Esophagus muscularis mucosa (tissue), 4 donors: ENCODE data around the gene SLC24A4. TPM values are rescaled to one million over a fixed set of nuclear protein-coding genes. Genes with fewer than 3 reads are reported as not detected.
A peak's percentile ranks its signal among the peaks of the same experiment; 100 is the strongest.

Experiments used
- DNase-seq: peaks from one replicate; pipeline ENCODE4 v3.0.0-alpha.2; 2017; ENCODE audit errors: extremely low spot score
- H3K27ac ChIP-seq, 4 donors: fragments of 200-600 bp; sonication (generic); replicated peaks in 1 of 4; 1 replicate in 3 of 4; 2 replicates in 1 of 4; pipeline ENCODE4 v1.5.1; 2016 to 2019; ENCODE audit warnings: mild to moderate bottlenecking in 1 of 4
- H3K27me3 ChIP-seq, 4 donors: fragments of 200-600 bp; sonication (generic); one replicate each; pipeline versions ENCODE4 v1.5.1 to v1.6.0; 2016 to 2019
- H3K36me3 ChIP-seq, 4 donors: fragments of 200-600 bp; sonication (generic); one replicate each; pipeline ENCODE4 v1.5.1; 2016 to 2019
- H3K4me1 ChIP-seq, 4 donors: fragments of 200-600 bp; sonication (generic); one replicate each; pipeline ENCODE4 v1.5.1; 2016 to 2019
- H3K4me3 ChIP-seq, 4 donors: fragments of 200-600 bp; sonication (generic); 1 replicate in 2 of 4; 2 replicates in 2 of 4; pipeline ENCODE4 v1.5.1; 2016 to 2019; ENCODE audit warnings: mild to moderate bottlenecking in 4 of 4, moderate library complexity in 1 of 4
- H3K9me3 ChIP-seq, 4 donors: fragments of 200-600 bp; sonication (generic); 1 replicate in 3 of 4; 2 replicates in 1 of 4; pipeline ENCODE4 v1.5.1; 2016 to 2019
- CTCF ChIP-seq, 3 experiments: fragments of 200-600 bp in 2 of 3; fragments of 450-650 bp in 1 of 3; sonication (generic) in 2 of 3; IDR thresholded peaks; one replicate each; pipeline ENCODE4 v1.5.1; 2017 to 2019; ENCODE audit warnings: antibody characterized with exemption in 3 of 3, mild to moderate bottlenecking in 2 of 3, moderate library complexity in 1 of 3
- EP300 ChIP-seq: sonication (generic); formaldehyde crosslinking; IDR thresholded peaks from one replicate; pipeline ENCODE4 v1.6.1; 2017; ENCODE audit warnings: antibody characterized with exemption
- POLR2A ChIP-seq: fragments of 450-650 bp; IDR thresholded peaks from one replicate; pipeline ENCODE4 v1.6.1; 2017; ENCODE audit warnings: antibody characterized with exemption, moderate library complexity, mild to moderate bottlenecking, low read depth
- POLR2AphosphoS5 ChIP-seq, 2 donors: sonication (generic); formaldehyde crosslinking; IDR thresholded peaks; one replicate each; pipeline ENCODE4 v1.6.1; 2017; ENCODE audit warnings: antibody characterized with exemption in 2 of 2
- WGBS: methylation state at CpG from one replicate; pipeline ENCODE4 v1.1.5; 2018; 5-methylcytosine and 5-hydroxymethylcytosine counted together
- intact Hi-C: fragments of 100-400 bp; cut with DNase I; formaldehyde crosslinking; loops from one replicate; pipeline ENCODE4 v1.15.1; 2023
- total RNA-seq, 4 donors: library from RNA; depleted of rRNA; stranded (reverse); fragments of >200 nt; gene quantifications; one replicate each; pipeline versions ENCODE4 v1.1.0 to v1.2.1, GENCODE V29; 2016

SLC24A4 gene
- total RNA-seq, 4 donors from 2014 or later: 1.7 to 2.9 (median 2.1) TPM

GRCh38 chr14:92542766-92543554 lies 220.0 kb downstream of the SLC24A4 start:
- H3K36me3 ChIP-seq: no peaks in the 10 kb centered on the region
- H3K9me3 ChIP-seq: no peaks in the 10 kb centered on the region
- 80% methylated on average over 8 of the region's 8 CpGs for WGBS
- DNase-seq: no peak
- no peaks in the 10 kb centered on the region for H3K27me3 ChIP-seq
- TF ChIP-seq POLR2AphosphoS5 (IDR thresholded peaks at IDR 0.05) (no peak), POLR2A (no peak), EP300 (no peak), CTCF (IDR thresholded peaks at IDR 0.05) (no peak)
- no peak overlapping the region for H3K4me3 ChIP-seq
- intact Hi-C loops: loop anchor here (5.0 kb wide), 1 partner anchor 49 kb away; no protein-coding TSS in a partner anchor
- no peak overlapping the region for H3K27ac ChIP-seq
- peaks cover 25 to 33% (median 29%) of the 10 kb centered on the region in 4 donors for H3K4me1 ChIP-seq

- no peak overlapping the region for H3K27ac ChIP-seq
- no peak overlapping the region for H3K4me3 ChIP-seq
- H3K27me3 ChIP-seq: no peaks in the 10 kb centered on the region
- WGBS: 74% methylated on average over 5 of the region's 6 CpGs
- peaks cover 19 to 28% (median 25%) of the 10 kb centered on the region in 4 donors for H3K4me1 ChIP-seq
- no peak for DNase-seq
- TF ChIP-seq POLR2AphosphoS5 (IDR thresholded peaks at IDR 0.05): no peak
- no peak for TF ChIP-seq CTCF (IDR thresholded peaks at IDR 0.05)
- no peak for TF ChIP-seq EP300
- TF ChIP-seq POLR2A: no peak
- intact Hi-C loops: loop anchor here (5.0 kb wide), 1 partner anchor 48 kb away; no protein-coding TSS in a partner anchor
- H3K36me3 ChIP-seq: no peaks in the 10 kb centered on the region
- no peaks in the 10 kb centered on the region for H3K9me3 ChIP-seq
Measured at GRCh38 chr14:92544051-92544720, 221.2 kb downstream of the SLC24A4 start.

GRCh38 chr14:92546347-92547053 lies 223.5 kb downstream of the SLC24A4 start:
- no peak overlapping the region for H3K27ac ChIP-seq
- no peak for TF ChIP-seq EP300
- TF ChIP-seq POLR2AphosphoS5 (IDR thresholded peaks at IDR 0.05): no peak
- no peak for TF ChIP-seq POLR2A
- no peak for TF ChIP-seq CTCF (IDR thresholded peaks at IDR 0.05)
- 86% methylated on average over 7 of the region's 7 CpGs for WGBS
- DNase-seq: no peak
- no peaks in the 10 kb centered on the region for H3K9me3 ChIP-seq
- no peaks in the 10 kb centered on the region for H3K27me3 ChIP-seq
- peaks cover 17 to 21% (median 19%) of the 10 kb centered on the region in 4 donors for H3K4me1 ChIP-seq
- intact Hi-C loops: no loop called here
- no peaks in the 10 kb centered on the region for H3K36me3 ChIP-seq
- no peak overlapping the region for H3K4me3 ChIP-seq

- WGBS: 73% methylated on average over 16 of the region's 17 CpGs
- TF ChIP-seq POLR2AphosphoS5 (IDR thresholded peaks at IDR 0.05): no peak
- no peak for TF ChIP-seq CTCF (IDR thresholded peaks at IDR 0.05)
- no peak for TF ChIP-seq EP300
- TF ChIP-seq POLR2A: no peak
- no peaks in the 10 kb centered on the region for H3K27me3 ChIP-seq
- intact Hi-C loops: no loop called here
- DNase-seq: no peak
- no peaks in the 10 kb centered on the region for H3K36me3 ChIP-seq
- no peak overlapping the region for H3K4me3 ChIP-seq
- no peaks in the 10 kb centered on the region for H3K9me3 ChIP-seq
- peak overlapping the region; percentile 46 to 69 (median 57) for H3K27ac ChIP-seq
- peaks cover 29 to 45% (median 36%) of the 10 kb centered on the region in 4 donors for H3K4me1 ChIP-seq
Measured at GRCh38 chr14:92549105-92549858, 226.3 kb downstream of the SLC24A4 start.
